A673 (cell line): Measurements from ENCODE around the gene HES5.

Experiments
- EZH2 ChIP-seq: fragments of 200-600 bp; sonication (generic); IDR thresholded peaks from 2 replicates; pipeline ENCODE4 v1.6.1; 2017; ENCODE audit warnings: borderline replicate concordance, low read depth, mild to moderate bottlenecking, mixed read lengths, antibody characterized with exemption, low read length; ENCODE audit not compliant: poor library complexity, severe bottlenecking
- TF ChIP-seq, protein P1 (sequence below): fragments of 300-800, 200-600 bp; sonication (generic); conservative IDR thresholded peaks from 2 replicates; pipeline ENCODE4 v1.5.1; 2017; ENCODE audit warnings: low read depth, mild to moderate bottlenecking, antibody characterized with exemption, low read length, moderate library complexity, mixed read lengths

DNA sequence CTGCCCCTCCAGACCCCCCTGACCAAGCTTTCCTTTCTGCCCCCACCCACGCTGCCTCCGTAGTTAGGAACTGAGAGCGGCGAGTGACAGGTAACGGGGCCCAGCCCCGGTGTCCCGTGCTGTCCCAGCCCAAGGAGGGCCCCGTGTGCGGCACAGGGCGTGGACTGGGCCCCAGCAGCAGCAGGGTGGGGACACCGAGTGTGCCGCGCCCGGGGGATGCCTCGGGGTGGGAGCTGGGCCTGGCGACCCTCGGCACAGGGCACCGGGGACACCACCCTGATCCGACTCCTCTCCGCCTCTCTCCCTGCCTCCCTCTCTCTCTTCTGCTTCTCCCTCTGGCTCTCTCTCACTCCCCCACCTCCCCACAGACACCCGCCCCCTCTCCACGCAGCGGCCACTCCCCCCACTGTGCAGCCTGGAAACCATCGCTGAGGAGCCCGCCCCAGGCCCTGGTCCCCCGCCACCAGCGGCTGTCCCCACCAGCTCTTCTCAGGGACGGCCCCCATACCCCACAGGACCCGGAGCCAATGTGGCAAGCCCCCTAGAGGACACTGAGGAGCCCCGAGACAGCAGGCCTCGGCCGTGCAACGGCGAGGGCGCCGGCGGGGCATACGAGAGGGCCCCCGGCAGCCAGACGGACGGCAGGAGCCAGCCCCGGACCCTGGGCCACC, 26.4 kb downstream of the HES5 start:
- TF ChIP-seq, protein P1, sequence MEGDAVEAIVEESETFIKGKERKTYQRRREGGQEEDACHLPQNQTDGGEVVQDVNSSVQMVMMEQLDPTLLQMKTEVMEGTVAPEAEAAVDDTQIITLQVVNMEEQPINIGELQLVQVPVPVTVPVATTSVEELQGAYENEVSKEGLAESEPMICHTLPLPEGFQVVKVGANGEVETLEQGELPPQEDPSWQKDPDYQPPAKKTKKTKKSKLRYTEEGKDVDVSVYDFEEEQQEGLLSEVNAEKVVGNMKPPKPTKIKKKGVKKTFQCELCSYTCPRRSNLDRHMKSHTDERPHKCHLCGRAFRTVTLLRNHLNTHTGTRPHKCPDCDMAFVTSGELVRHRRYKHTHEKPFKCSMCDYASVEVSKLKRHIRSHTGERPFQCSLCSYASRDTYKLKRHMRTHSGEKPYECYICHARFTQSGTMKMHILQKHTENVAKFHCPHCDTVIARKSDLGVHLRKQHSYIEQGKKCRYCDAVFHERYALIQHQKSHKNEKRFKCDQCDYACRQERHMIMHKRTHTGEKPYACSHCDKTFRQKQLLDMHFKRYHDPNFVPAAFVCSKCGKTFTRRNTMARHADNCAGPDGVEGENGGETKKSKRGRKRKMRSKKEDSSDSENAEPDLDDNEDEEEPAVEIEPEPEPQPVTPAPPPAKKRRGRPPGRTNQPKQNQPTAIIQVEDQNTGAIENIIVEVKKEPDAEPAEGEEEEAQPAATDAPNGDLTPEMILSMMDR = 0 out of 2 replicates have a peak, but pooled peaks have one; percentile 19
- no peak for TF ChIP-seq EZH2
